GM12878 (cell line): Measurements from ENCODE around the gene RNASEH2A. TPM values are rescaled to one million over a fixed set of nuclear protein-coding genes. Genes with fewer than 3 reads are reported as not detected.

Experiments
- BHLHE40 ChIP-seq, 2 experiments: fragments of 450-650 bp in 1 of 2; IDR thresholded peaks; 2 replicates each; pipeline ENCODE4 v1.6.1; 2011 to 2017; ENCODE audit warnings: low read depth in 2 of 2, borderline replicate concordance in 1 of 2, improper control_type of control experiment in 1 of 2, low read length in 1 of 2, mild to moderate bottlenecking in 1 of 2
- CEBPZ ChIP-seq: fragments of 150-350 bp; IDR thresholded peaks from 2 replicates; pipeline ENCODE4 v1.6.1; 2016; ENCODE audit warnings: low read depth, low read length
- CHD2 ChIP-seq: IDR thresholded peaks from 2 replicates; pipeline ENCODE4 v1.6.1; 2011; ENCODE audit warnings: low read depth, low read length, improper control_type of control experiment, borderline replicate concordance
- E2F8 ChIP-seq: fragments of 450-650 bp; IDR thresholded peaks from 2 replicates; pipeline ENCODE4 v1.6.1; 2018; ENCODE audit warnings: mild to moderate bottlenecking, low read depth, moderate library complexity; ENCODE audit not compliant: partially characterized antibody
- FOS ChIP-seq: IDR thresholded peaks from 3 replicates; pipeline ENCODE4 v1.6.1; 2011; ENCODE audit warnings: borderline replicate concordance; ENCODE audit not compliant: insufficient read length; ENCODE audit errors: extremely low read depth
- HDGF ChIP-seq: fragments of 450-650 bp; IDR thresholded peaks from 2 replicates; pipeline ENCODE4 v1.6.1; 2016; ENCODE audit warnings: antibody characterized with exemption
- IKZF1 ChIP-seq: fragments of 450-650 bp; conservative IDR thresholded peaks from 2 replicates; pipeline ENCODE4 v1.6.1; 2017; ENCODE audit warnings: antibody characterized with exemption, mild to moderate bottlenecking
- JUND ChIP-seq: IDR thresholded peaks from 2 replicates; pipeline ENCODE4 v1.6.1; 2012; ENCODE audit warnings: low read depth, mild to moderate bottlenecking, low read length, improper control_type of control experiment, moderate library complexity
- KLF5 ChIP-seq: fragments of 450-650 bp; IDR thresholded peaks from 2 replicates; pipeline ENCODE4 v1.6.1; 2014; ENCODE audit warnings: mild to moderate bottlenecking; ENCODE audit not compliant: partially characterized antibody
- LARP7 ChIP-seq: fragments of 450-650 bp; IDR thresholded peaks from 2 replicates; pipeline ENCODE4 v1.6.1; 2017; ENCODE audit warnings: mild to moderate bottlenecking
- MYC ChIP-seq: IDR thresholded peaks from 2 replicates; pipeline ENCODE4 v1.6.1; 2011; ENCODE audit warnings: mild to moderate bottlenecking, low read length, moderate library complexity, inconsistent platforms; ENCODE audit not compliant: insufficient read depth, insufficient replicate concordance, insufficient read length, severe bottlenecking
- PAX8 ChIP-seq: fragments of 450-650 bp; IDR thresholded peaks from 2 replicates; pipeline ENCODE4 v1.6.1; 2017; ENCODE audit warnings: mild to moderate bottlenecking, moderate library complexity
- POLR2AphosphoS5 ChIP-seq: IDR thresholded peaks from 2 replicates; pipeline ENCODE4 v1.6.1; 2011; ENCODE audit warnings: mild to moderate bottlenecking, low read length, inconsistent platforms
- RCOR1 ChIP-seq: conservative IDR thresholded peaks from 2 replicates; pipeline ENCODE4 v1.6.1; 2012; ENCODE audit warnings: low read depth, low read length, improper control_type of control experiment
- SMAD5 ChIP-seq: IDR thresholded peaks from 2 replicates; pipeline ENCODE4 v1.6.1; 2016; ENCODE audit warnings: antibody characterized with exemption, low read depth
- SMARCA5 ChIP-seq: fragments of 450-650 bp; IDR thresholded peaks from 2 replicates; pipeline ENCODE4 v1.6.1; 2017; ENCODE audit warnings: mild to moderate bottlenecking
- SREBF1 ChIP-seq: IDR thresholded peaks from 2 replicates; pipeline ENCODE4 v1.6.1; 2012; ENCODE audit warnings: mild to moderate bottlenecking, low read length
- TAF1 ChIP-seq: IDR thresholded peaks from 2 replicates; pipeline ENCODE4 v1.6.1; 2011; ENCODE audit warnings: mild to moderate bottlenecking, low read depth, low read length, borderline replicate concordance
- WRNIP1 ChIP-seq: IDR thresholded peaks from 2 replicates; pipeline ENCODE4 v1.6.1; 2011; ENCODE audit warnings: low read depth, low read length, improper control_type of control experiment, borderline replicate concordance
- YY1 ChIP-seq: IDR thresholded peaks from 2 replicates; pipeline ENCODE4 v1.6.1; 2011; ENCODE audit warnings: low read depth, mild to moderate bottlenecking, low read length
- ZNF207 ChIP-seq: fragments of 450-650 bp; IDR thresholded peaks from 2 replicates; pipeline ENCODE4 v1.6.1; 2014; ENCODE audit warnings: antibody characterized with exemption, mild to moderate bottlenecking, borderline replicate concordance
- polyA plus RNA-seq, 11 experiments: library from polyadenylated mRNA; depleted of rRNA in 4 of 11; unstranded in 6 of 11; stranded (reverse) in 5 of 11; fragments of >200 nt; fragmentation: Nextera tagmentation in 4 of 11; fragmentation: Illumina TruSeq in 1 of 11; extraction: Ambion mirVana in 4 of 11; extraction: Trizol in 1 of 11; gene quantifications; 1 replicate in 1 of 11; 2 replicates in 10 of 11; pipeline versions ENCODE4 v1.2.1 to v1.2.3, GENCODE V29; 2011 to 2016; ENCODE audit warnings: inconsistent platforms in 2 of 11, missing spikeins in 2 of 11, low read depth in 1 of 11
- total RNA-seq, 4 experiments: library from RNA; depleted of rRNA in 3 of 4; stranded (reverse); fragments of >200 nt in 3 of 4; fragmentation: Illumina TruSeq in 1 of 4; extraction: Trizol in 1 of 4; gene quantifications; 2 replicates each; pipeline versions ENCODE4 v1.2.1 to v1.2.3, GENCODE V29; 2013 to 2021
- TF ChIP-seq, protein P1 (sequence below): fragments of 450-650 bp; IDR thresholded peaks from 2 replicates; pipeline ENCODE4 v1.6.1; 2016; ENCODE audit warnings: mild to moderate bottlenecking, moderate library complexity, borderline replicate concordance

Gene RNASEH2A
- total and polyA plus RNA-seq, 10 of the 15 experiments (the other 5 are each of a cell fraction or from before 2014, with no cell fraction given): 17.4 to 103 (median 40.4) TPM

GRCh38 chr19:12769689-12770088 is 36.7 kb upstream of the RNASEH2A start (continued):
- TF ChIP-seq ZNF207: no peak
- TF ChIP-seq SREBF1: no peak
- no peak for TF ChIP-seq FOS
- no peak for TF ChIP-seq SMAD5
- peak; percentile 70 to 93 for TF ChIP-seq BHLHE40 (IDR thresholded peaks at IDR 0.05; ENCODE audit: borderline replicate concordance in 1 of 2, low read depth in 2 of 2, low read length in 1 of 2)
- no peak for TF ChIP-seq E2F8
- no peak for TF ChIP-seq MYC
- no peak for TF ChIP-seq JUND
- no peak for TF ChIP-seq PAX8
- no peak for TF ChIP-seq POLR2AphosphoS5
- no peak for TF ChIP-seq YY1
- TF ChIP-seq SMARCA5: no peak
- TF ChIP-seq CEBPZ: no peak
- no peak for TF ChIP-seq TAF1
- TF ChIP-seq LARP7: no peak
- TF ChIP-seq, protein P1, sequence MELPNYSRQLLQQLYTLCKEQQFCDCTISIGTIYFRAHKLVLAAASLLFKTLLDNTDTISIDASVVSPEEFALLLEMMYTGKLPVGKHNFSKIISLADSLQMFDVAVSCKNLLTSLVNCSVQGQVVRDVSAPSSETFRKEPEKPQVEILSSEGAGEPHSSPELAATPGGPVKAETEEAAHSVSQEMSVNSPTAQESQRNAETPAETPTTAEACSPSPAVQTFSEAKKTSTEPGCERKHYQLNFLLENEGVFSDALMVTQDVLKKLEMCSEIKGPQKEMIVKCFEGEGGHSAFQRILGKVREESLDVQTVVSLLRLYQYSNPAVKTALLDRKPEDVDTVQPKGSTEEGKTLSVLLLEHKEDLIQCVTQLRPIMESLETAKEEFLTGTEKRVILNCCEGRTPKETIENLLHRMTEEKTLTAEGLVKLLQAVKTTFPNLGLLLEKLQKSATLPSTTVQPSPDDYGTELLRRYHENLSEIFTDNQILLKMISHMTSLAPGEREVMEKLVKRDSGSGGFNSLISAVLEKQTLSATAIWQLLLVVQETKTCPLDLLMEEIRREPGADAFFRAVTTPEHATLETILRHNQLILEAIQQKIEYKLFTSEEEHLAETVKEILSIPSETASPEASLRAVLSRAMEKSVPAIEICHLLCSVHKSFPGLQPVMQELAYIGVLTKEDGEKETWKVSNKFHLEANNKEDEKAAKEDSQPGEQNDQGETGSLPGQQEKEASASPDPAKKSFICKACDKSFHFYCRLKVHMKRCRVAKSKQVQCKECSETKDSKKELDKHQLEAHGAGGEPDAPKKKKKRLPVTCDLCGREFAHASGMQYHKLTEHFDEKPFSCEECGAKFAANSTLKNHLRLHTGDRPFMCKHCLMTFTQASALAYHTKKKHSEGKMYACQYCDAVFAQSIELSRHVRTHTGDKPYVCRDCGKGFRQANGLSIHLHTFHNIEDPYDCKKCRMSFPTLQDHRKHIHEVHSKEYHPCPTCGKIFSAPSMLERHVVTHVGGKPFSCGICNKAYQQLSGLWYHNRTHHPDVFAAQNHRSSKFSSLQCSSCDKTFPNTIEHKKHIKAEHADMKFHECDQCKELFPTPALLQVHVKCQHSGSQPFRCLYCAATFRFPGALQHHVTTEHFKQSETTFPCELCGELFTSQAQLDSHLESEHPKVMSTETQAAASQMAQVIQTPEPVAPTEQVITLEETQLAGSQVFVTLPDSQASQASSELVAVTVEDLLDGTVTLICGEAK: no peak
- no peak for TF ChIP-seq HDGF
- TF ChIP-seq WRNIP1: no peak
- no peak for TF ChIP-seq RCOR1
- no peak for TF ChIP-seq CHD2
- no peak for TF ChIP-seq KLF5
- 0 out of 2 replicates have a peak, but pooled peaks have one; percentile 24 for TF ChIP-seq IKZF1
